ENCODE results near the gene DUSP28.

DUSP28 gene

DNA sequence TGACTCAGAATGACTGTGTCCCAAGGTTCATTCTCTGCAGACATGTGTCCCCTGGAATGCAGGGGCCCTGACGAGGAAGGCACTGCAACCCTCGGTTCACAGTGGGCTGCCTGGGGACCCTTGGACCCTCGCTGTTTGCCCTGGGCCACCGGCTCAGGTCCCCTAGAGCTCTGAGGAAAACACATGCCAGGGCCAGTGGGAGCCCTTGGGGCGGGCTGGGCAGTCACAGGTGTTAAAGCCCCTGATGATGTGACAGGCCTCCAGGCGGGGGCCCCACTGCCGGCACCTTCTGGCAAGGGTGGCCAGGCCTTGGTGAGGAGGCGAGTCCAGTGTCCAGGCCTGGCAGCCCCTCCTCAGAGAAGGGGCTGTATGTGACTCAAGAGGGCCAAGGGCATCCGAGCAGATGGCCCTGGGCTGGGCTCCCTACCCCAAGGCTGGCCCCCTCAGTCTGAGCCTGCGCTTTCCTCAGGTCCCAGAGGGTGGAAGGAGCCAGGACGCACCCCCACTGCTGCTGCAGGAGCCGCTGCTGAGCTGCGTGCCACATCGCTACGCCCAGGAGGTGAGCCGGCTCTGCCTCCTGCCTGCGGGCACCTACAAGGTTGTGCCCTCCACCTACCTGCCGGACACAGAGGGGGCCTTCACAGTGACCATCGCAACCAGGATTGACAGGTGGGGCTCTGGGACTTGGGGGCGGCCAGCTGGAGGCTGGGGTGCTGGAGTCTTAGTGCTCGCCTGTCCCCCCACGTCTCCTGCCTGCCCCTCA lies 37.4 kb downstream of the DUSP28 start:
- no peak overlapping the region for H2AFZ ChIP-seq (ENCODE audit: low read depth)
- TF ChIP-seq, protein P1, sequence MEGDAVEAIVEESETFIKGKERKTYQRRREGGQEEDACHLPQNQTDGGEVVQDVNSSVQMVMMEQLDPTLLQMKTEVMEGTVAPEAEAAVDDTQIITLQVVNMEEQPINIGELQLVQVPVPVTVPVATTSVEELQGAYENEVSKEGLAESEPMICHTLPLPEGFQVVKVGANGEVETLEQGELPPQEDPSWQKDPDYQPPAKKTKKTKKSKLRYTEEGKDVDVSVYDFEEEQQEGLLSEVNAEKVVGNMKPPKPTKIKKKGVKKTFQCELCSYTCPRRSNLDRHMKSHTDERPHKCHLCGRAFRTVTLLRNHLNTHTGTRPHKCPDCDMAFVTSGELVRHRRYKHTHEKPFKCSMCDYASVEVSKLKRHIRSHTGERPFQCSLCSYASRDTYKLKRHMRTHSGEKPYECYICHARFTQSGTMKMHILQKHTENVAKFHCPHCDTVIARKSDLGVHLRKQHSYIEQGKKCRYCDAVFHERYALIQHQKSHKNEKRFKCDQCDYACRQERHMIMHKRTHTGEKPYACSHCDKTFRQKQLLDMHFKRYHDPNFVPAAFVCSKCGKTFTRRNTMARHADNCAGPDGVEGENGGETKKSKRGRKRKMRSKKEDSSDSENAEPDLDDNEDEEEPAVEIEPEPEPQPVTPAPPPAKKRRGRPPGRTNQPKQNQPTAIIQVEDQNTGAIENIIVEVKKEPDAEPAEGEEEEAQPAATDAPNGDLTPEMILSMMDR (conservative IDR thresholded peaks at IDR 0.05; ENCODE audit: low read depth, low read length), result no peak
- no peak overlapping the region for H3K27ac ChIP-seq
- no peaks in the 10 kb centered on the region for H3K36me3 ChIP-seq (ENCODE audit: insufficient read depth)
- no peak overlapping the region for H3K4me3 ChIP-seq (IDR thresholded peaks at IDR 0.05; ENCODE audit: insufficient read depth, low read depth, low read length)
- H3K4me2 ChIP-seq, result no peak overlapping the region
- no peaks in the 10 kb centered on the region for H3K27me3 ChIP-seq (ENCODE audit: insufficient read depth, low read depth)
- no peak overlapping the region for H3K9ac ChIP-seq
- H3K4me1 ChIP-seq (ENCODE audit: low read depth, poor library complexity, severe bottlenecking), result no peaks in the 10 kb centered on the region
- H3K79me2 ChIP-seq (ENCODE audit: insufficient read depth, low read depth), result no peaks in the 10 kb centered on the region
- H4K20me1 ChIP-seq (ENCODE audit: insufficient read depth), result no peaks in the 10 kb centered on the region

DNA sequence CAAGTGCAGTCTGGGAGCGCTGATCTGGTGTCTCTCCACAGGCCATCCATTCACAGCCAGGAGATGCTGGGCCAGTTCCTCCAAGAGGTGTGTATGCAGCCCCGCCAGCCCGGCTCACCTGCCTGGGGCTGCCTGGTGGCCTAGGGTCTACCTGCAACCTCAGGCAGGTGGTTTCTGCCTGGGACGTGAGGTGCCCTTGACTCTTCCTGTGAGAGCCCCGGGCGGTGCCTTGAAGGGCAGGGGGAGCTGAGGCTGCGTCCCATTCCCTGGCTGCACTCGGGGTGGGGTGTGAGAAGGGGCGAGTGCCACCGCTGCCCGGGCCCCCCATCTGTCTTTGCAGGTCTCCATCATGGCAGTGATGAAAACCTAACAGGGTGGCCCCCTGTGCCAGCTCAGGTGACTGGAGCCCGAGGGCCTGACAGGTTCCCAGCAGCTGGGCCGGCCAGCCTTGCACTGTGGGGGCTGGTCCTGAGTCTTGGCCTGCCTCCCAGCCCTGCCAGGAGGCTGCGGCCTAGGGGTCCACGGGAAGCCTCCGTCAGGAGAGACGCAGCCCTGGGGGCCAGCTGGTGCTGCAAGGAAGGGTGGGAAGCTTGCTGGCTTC lies 38.3 kb downstream of the DUSP28 start:
- no peak overlapping the region for H2AFZ ChIP-seq (ENCODE audit: low read depth)
- H3K9ac ChIP-seq, result no peak overlapping the region
- no peak overlapping the region for H3K27ac ChIP-seq
- TF ChIP-seq, protein P1 (conservative IDR thresholded peaks at IDR 0.05; ENCODE audit: low read depth, low read length), result no peak
- no peaks in the 10 kb centered on the region for H3K79me2 ChIP-seq (ENCODE audit: insufficient read depth, low read depth)
- H3K36me3 ChIP-seq (ENCODE audit: insufficient read depth), result no peaks in the 10 kb centered on the region
- no peak overlapping the region for H3K4me2 ChIP-seq
- no peak overlapping the region for H3K4me3 ChIP-seq (IDR thresholded peaks at IDR 0.05; ENCODE audit: insufficient read depth, low read depth, low read length)
- H4K20me1 ChIP-seq (ENCODE audit: insufficient read depth), result no peaks in the 10 kb centered on the region
- no peaks in the 10 kb centered on the region for H3K4me1 ChIP-seq (ENCODE audit: low read depth, poor library complexity, severe bottlenecking)
- H3K27me3 ChIP-seq (ENCODE audit: insufficient read depth, low read depth), result no peaks in the 10 kb centered on the region

DNA sequence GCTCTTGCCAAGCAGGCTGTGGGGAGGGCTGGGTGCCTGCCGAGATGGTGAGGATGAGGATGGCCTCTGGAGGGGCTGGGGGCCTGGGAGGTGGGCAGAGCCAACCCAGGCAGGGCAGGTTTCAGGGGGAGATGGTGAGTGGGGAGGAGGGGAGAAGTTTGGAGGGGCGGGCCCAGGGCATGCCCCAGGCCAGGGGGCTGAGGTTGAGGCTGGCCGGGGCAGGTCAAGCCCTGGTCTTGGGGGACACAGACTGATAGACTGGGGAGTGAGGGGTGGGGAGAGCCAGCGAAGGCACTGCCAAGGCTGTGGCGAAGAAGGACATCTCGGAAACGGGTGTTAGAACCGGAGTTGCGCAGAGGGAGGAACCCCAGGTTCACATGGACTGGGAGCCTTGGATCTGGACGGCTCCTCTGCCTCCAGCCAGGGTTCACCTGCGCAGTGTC lies 39.0 kb downstream of the DUSP28 start:
- Histone ChIP-seq H3K4me3 (IDR thresholded peaks at IDR 0.05; ENCODE audit: insufficient read depth, low read depth, low read length) (no peak overlapping the region), H2AFZ (ENCODE audit: low read depth) (no peak overlapping the region), H3K4me1 (ENCODE audit: low read depth, poor library complexity, severe bottlenecking) (no peaks in the 10 kb centered on the region), H3K79me2 (ENCODE audit: insufficient read depth, low read depth) (no peaks in the 10 kb centered on the region), H3K36me3 (ENCODE audit: insufficient read depth) (no peaks in the 10 kb centered on the region), H3K27me3 (ENCODE audit: insufficient read depth, low read depth) (no peaks in the 10 kb centered on the region), H3K4me2 (no peak overlapping the region), H4K20me1 (ENCODE audit: insufficient read depth) (no peaks in the 10 kb centered on the region), H3K27ac (no peak overlapping the region), H3K9ac (no peak overlapping the region)
- TF ChIP-seq, protein P1 (conservative IDR thresholded peaks at IDR 0.05; ENCODE audit: low read depth, low read length), result no peak

DNA sequence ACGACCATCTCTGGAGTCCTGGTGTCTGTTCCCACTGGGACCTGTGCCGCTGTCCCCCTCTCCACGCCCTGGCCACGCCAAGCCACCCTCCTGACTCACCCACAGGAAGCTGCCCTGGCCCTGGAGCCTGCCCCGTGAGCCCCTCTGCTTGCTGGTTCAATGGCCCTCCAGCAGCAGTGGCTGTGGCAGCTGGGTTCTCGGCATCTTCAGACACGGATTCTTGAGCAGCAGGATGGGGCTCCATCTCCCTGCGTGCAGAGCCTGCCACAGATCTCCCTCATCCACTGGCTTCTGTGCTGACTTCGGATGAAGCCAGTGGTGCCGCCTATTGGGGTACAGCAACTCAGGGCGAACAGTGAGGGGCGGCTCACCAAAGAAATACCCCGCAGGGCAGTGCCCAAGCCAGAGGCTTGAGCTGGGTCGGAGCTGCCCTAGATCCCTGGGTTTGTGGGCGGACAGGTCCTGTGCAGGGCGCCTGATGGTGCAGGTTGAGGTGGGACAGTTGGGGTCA lies 40.3 kb downstream of the DUSP28 start:
- no peak overlapping the region for H3K4me2 ChIP-seq
- no peak overlapping the region for H2AFZ ChIP-seq (ENCODE audit: low read depth)
- no peaks in the 10 kb centered on the region for H3K4me1 ChIP-seq (ENCODE audit: low read depth, poor library complexity, severe bottlenecking)
- no peak overlapping the region for H3K27ac ChIP-seq
- H3K27me3 ChIP-seq (ENCODE audit: insufficient read depth, low read depth), result no peaks in the 10 kb centered on the region
- TF ChIP-seq, protein P1 (conservative IDR thresholded peaks at IDR 0.05; ENCODE audit: low read depth, low read length), result no peak
- no peak overlapping the region for H3K9ac ChIP-seq
- H3K79me2 ChIP-seq (ENCODE audit: insufficient read depth, low read depth), result no peaks in the 10 kb centered on the region
- H3K36me3 ChIP-seq (ENCODE audit: insufficient read depth), result no peaks in the 10 kb centered on the region
- no peak overlapping the region for H3K4me3 ChIP-seq (IDR thresholded peaks at IDR 0.05; ENCODE audit: insufficient read depth, low read depth, low read length)
- H4K20me1 ChIP-seq (ENCODE audit: insufficient read depth), result no peaks in the 10 kb centered on the region
